ENCODE data around the gene LY9.
"Not testable (repeated sequence)": the region's sequence is repeated elsewhere in the genome, so short reads cannot be mapped to it uniquely, and the experiment has no call there.

Gene LY9

GRCh38 chr1:160865337-160865736 lies 69.4 kb downstream of the LY9 start:
- Histone ChIP-seq H3K9me3 (ENCODE audit: insufficient read depth, low read depth, low read length) (no peaks in the 10 kb centered on the region), H3K9me2 (replicated peaks; ENCODE audit: low read depth, low read length) (no peaks in the 10 kb centered on the region), H3K4me2 (ENCODE audit: low read depth, low read length, poor library complexity, severe bottlenecking) (no peak overlapping the region), H3K79me2 (ENCODE audit: insufficient read depth, low read length) (peaks cover 25% of the 10 kb centered on the region), H2AFZ (ENCODE audit: low read length) (no peak overlapping the region), H3K27me3 (ENCODE audit: insufficient read depth, low read length, poor library complexity, severe bottlenecking) (no peaks in the 10 kb centered on the region), H4K20me1 (ENCODE audit: insufficient read depth, low read length, poor library complexity, severe bottlenecking) (no peaks in the 10 kb centered on the region), H3F3A (ENCODE audit: low read depth) (peaks cover 10% of the 10 kb centered on the region), H3K4me3 (ENCODE audit: low read length, poor library complexity, severe bottlenecking) (no peak overlapping the region), H3K9ac (ENCODE audit: low read depth, low read length, poor library complexity, severe bottlenecking) (peak overlapping the region; percentile 9), H3K36me3 (ENCODE audit: insufficient read depth, low read length) (no peaks in the 10 kb centered on the region), H3K4me1 (ENCODE audit: insufficient read depth, low read length, poor library complexity, severe bottlenecking) (peaks cover 63% of the 10 kb centered on the region)
- TF ChIP-seq CTCF (conservative IDR thresholded peaks at IDR 0.05; ENCODE audit: low read length) (no peak), EZH2phosphoT487 (IDR thresholded peaks at IDR 0.05; ENCODE audit: borderline replicate concordance) (no peak)

DNA sequence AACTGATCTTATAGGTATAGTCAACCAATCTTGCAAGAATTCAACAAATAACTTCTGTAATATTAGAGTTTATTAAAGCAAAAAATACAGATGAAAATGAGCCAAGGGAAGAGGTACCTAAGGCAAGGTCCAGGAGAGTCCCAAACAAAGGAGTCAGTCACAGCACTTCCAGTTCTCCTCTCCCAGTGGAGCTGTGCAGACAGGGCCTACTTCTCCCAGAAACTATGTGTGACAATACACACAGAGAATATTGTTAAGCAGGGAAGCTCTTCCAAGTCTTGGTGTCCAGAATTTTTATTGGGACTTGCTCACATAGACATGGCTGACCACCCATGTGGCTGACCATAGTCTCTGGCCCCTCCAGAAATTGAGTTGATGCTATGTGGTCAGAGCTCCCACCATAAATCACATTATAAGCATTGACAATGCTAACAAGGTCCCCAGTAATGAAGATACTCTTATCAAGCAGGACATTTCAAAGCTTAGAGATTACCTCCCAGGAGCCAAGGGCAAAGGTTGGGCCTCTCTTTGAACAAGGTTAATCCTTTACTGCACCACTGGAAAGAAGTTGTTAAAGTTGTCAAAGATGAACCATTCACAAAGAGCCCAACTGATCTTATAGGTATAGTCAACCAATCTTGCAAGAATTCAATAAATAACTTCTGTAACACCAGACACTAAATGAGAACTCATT lies 70.2 kb downstream of the LY9 start:
- Histone ChIP-seq H4K20me1 (ENCODE audit: insufficient read depth, low read length, poor library complexity, severe bottlenecking) (no peaks in the 10 kb centered on the region), H3F3A (ENCODE audit: low read depth) (peaks cover 10% of the 10 kb centered on the region), H3K9me3 (ENCODE audit: insufficient read depth, low read depth, low read length) (no peaks in the 10 kb centered on the region), H3K9me2 (replicated peaks; ENCODE audit: low read depth, low read length) (no peaks in the 10 kb centered on the region), H3K79me2 (ENCODE audit: insufficient read depth, low read length) (peaks cover 17% of the 10 kb centered on the region), H3K36me3 (ENCODE audit: insufficient read depth, low read length) (no peaks in the 10 kb centered on the region), H2AFZ (ENCODE audit: low read length) (no peak overlapping the region), H3K9ac (ENCODE audit: low read depth, low read length, poor library complexity, severe bottlenecking) (peak overlapping the region; percentile 9), H3K4me2 (ENCODE audit: low read depth, low read length, poor library complexity, severe bottlenecking) (no peak overlapping the region), H3K4me1 (ENCODE audit: insufficient read depth, low read length, poor library complexity, severe bottlenecking) (peaks cover 55% of the 10 kb centered on the region), H3K27me3 (ENCODE audit: insufficient read depth, low read length, poor library complexity, severe bottlenecking) (no peaks in the 10 kb centered on the region), H3K4me3 (ENCODE audit: low read length, poor library complexity, severe bottlenecking) (no peak overlapping the region)
- no peak for TF ChIP-seq CTCF (conservative IDR thresholded peaks at IDR 0.05; ENCODE audit: low read length)
- no peak for TF ChIP-seq EZH2phosphoT487 (IDR thresholded peaks at IDR 0.05; ENCODE audit: borderline replicate concordance)

- Histone ChIP-seq H3K9ac (ENCODE audit: low read depth, low read length, poor library complexity, severe bottlenecking) (no peak overlapping the region), H4K20me1 (ENCODE audit: insufficient read depth, low read length, poor library complexity, severe bottlenecking) (no peaks in the 10 kb centered on the region), H3K9me2 (replicated peaks; ENCODE audit: low read depth, low read length) (no peaks in the 10 kb centered on the region), H3K4me3 (ENCODE audit: low read length, poor library complexity, severe bottlenecking) (no peak overlapping the region), H3K36me3 (ENCODE audit: insufficient read depth, low read length) (no peaks in the 10 kb centered on the region), H3F3A (ENCODE audit: low read depth) (peaks cover 10% of the 10 kb centered on the region), H3K27me3 (ENCODE audit: insufficient read depth, low read length, poor library complexity, severe bottlenecking) (no peaks in the 10 kb centered on the region), H3K9me3 (ENCODE audit: insufficient read depth, low read depth, low read length) (no peaks in the 10 kb centered on the region), H2AFZ (ENCODE audit: low read length) (no peak overlapping the region), H3K79me2 (ENCODE audit: insufficient read depth, low read length) (peaks cover 12% of the 10 kb centered on the region; the same call in 1 of the 2 replicates), H3K4me2 (ENCODE audit: low read depth, low read length, poor library complexity, severe bottlenecking) (no peak overlapping the region), H3K4me1 (ENCODE audit: insufficient read depth, low read length, poor library complexity, severe bottlenecking) (peaks cover 52% of the 10 kb centered on the region)
- TF ChIP-seq EZH2phosphoT487 (IDR thresholded peaks at IDR 0.05; ENCODE audit: borderline replicate concordance) (no peak), CTCF (conservative IDR thresholded peaks at IDR 0.05; ENCODE audit: low read length) (no peak)
Observed at GRCh38 chr1:160866695-160867260, 70.8 kb downstream of the LY9 start.

- not testable (repeated sequence) for H3K4me3 ChIP-seq (ENCODE audit: low read length, poor library complexity, severe bottlenecking); H3K36me3 ChIP-seq (ENCODE audit: insufficient read depth, low read length); H3K9ac ChIP-seq (ENCODE audit: low read depth, low read length, poor library complexity, severe bottlenecking); H3K79me2 ChIP-seq (ENCODE audit: insufficient read depth, low read length); H3F3A ChIP-seq (ENCODE audit: low read depth); H2AFZ ChIP-seq (ENCODE audit: low read length); H3K9me3 ChIP-seq (ENCODE audit: insufficient read depth, low read depth, low read length); H3K4me2 ChIP-seq (ENCODE audit: low read depth, low read length, poor library complexity, severe bottlenecking); H3K9me2 ChIP-seq (replicated peaks; ENCODE audit: low read depth, low read length); H3K27me3 ChIP-seq (ENCODE audit: insufficient read depth, low read length, poor library complexity, severe bottlenecking); H4K20me1 ChIP-seq (ENCODE audit: insufficient read depth, low read length, poor library complexity, severe bottlenecking)
- peaks cover 52% of the 10 kb centered on the region for H3K4me1 ChIP-seq (ENCODE audit: insufficient read depth, low read length, poor library complexity, severe bottlenecking)
Observed at GRCh38 chr1:160867651-160868050, 71.7 kb downstream of the LY9 start.

All from Loucy (cell line).